GM12874 (cell line): Measurements from ENCODE around the gene DOCK3.

ENCODE experiments used
- CTCF ChIP-seq: IDR thresholded peaks from 2 replicates; pipeline ENCODE4 v1.5.1; 2011; ENCODE audit warnings: low read depth, mild to moderate bottlenecking, control low read depth, low read length, moderate library complexity; ENCODE audit not compliant: insufficient read depth

The DOCK3 gene

GRCh38 chr3:51392355-51393133 lies 717.8 kb downstream of the DOCK3 start:
- TF ChIP-seq CTCF, result no peak

- no peak for TF ChIP-seq CTCF
Observed at GRCh38 chr3:51393134-51393495, 718.4 kb downstream of the DOCK3 start.

GRCh38 chr3:51393564-51393963 lies 718.8 kb downstream of the DOCK3 start:
- no peak for TF ChIP-seq CTCF

GRCh38 chr3:51394541-51394940 lies 719.8 kb downstream of the DOCK3 start:
- no peak for TF ChIP-seq CTCF

- no peak for TF ChIP-seq CTCF
Observed at GRCh38 chr3:51395493-51396213, 720.9 kb downstream of the DOCK3 start.

GRCh38 chr3:51396401-51396800 lies 721.7 kb downstream of the DOCK3 start:
- no peak for TF ChIP-seq CTCF

- TF ChIP-seq CTCF, result no peak
Observed at GRCh38 chr3:51397392-51397791, 722.7 kb downstream of the DOCK3 start.
